GM21576 (cell line): ENCODE results near the gene TMEM176A.

Source experiments
- ATAC-seq: cut with Tn5 transposase; IDR thresholded peaks from one replicate; pipeline ENCODE4 v1.9.1; 2021; ENCODE audit warnings: mild to moderate bottlenecking, moderate library complexity; ENCODE audit not compliant: unreplicated experiment

TMEM176A gene

GRCh38 chr7:150846291-150847115 is 45.9 kb downstream of the TMEM176A start:
- ATAC-seq, result no peak

GRCh38 chr7:150847536-150847935 is 47.0 kb downstream of the TMEM176A start:
- ATAC-seq, result no peak

GRCh38 chr7:150848111-150848510 is 47.5 kb downstream of the TMEM176A start:
- no peak for ATAC-seq

DNA sequence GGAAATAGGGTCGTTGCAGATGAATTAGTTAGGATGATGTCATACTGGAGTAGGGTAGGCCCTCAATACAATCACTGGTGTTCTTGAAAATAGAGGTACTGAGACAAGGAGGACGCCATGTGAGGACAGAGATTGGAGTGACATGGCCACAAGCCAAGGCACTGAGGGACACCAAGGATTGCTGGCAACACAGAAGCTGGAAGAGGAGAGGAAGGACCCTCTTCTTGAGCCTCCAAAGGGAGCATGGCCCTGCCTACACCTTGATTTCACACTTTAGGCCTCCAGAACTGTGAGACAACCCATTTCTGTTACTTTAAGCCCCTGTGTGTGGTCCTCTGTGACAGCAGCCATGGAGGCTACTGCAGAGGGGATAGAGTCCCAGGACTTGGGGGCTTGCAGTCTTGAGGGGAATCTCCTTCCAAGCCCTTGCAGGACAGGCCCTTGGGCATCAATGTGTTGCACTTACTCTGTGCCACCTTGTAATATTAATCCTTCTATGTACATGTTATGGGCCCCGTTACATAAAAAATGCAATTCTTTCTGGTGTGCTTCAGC is 48.1 kb downstream of the TMEM176A start:
- no peak for ATAC-seq

- ATAC-seq, result no peak
Measured at GRCh38 chr7:150849204-150849775, 48.7 kb downstream of the TMEM176A start.

DNA sequence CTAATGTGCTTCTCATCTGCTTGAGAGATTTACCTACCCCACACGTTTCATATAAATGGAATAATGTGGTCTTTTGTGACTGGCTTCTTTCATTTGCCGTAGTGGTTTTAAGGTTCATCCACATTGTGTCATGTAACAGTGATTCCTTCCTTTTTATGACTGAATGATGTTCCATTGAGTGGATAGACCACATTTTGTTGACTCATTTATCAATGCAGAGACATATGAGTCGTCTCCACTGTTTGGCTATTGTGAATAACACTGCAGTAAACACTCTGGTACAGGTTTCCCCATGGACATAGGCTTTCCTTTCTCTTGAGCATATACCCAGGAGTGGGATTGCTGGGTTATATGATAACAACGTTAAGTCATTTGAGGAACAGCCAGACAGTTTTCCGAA is 49.7 kb downstream of the TMEM176A start:
- ATAC-seq, result no peak

GRCh38 chr7:150851492-150852370 is 51.2 kb downstream of the TMEM176A start:
- ATAC-seq, result no peak

DNA sequence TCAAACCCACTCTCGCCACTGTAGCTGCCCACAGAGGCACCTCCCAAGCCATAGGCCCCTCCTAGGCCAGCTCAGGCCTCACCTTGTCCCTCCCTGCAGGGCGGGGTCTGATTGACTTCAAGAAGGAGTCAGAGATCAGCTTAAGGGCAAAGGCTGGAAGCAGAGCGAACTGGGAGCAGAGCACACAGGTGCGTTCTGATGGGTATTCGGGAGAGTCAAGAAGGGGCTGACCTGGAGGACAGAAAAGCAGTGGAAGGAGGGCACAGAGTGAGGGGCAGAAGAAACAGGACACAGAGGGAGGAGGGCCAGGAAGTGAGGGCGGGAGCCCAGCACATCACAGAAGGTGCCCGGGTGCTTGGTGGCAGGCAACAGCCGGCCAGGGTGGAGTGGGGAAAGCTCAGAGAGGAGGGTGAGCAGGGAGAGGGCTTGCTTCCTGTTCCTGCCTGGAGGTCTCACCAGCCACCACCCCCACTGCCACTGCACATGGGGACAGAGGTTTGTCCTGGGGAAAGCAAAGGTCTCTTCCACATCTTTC is 51.9 kb downstream of the TMEM176A start, which contains the start of gene AOC1:
Gene AOC1, plus strand, starts transcription at position 147 of the 535 bp plus-strand sequence. CDS start 3,954 bp downstream, outside the sequence.
- no peak for ATAC-seq

DNA sequence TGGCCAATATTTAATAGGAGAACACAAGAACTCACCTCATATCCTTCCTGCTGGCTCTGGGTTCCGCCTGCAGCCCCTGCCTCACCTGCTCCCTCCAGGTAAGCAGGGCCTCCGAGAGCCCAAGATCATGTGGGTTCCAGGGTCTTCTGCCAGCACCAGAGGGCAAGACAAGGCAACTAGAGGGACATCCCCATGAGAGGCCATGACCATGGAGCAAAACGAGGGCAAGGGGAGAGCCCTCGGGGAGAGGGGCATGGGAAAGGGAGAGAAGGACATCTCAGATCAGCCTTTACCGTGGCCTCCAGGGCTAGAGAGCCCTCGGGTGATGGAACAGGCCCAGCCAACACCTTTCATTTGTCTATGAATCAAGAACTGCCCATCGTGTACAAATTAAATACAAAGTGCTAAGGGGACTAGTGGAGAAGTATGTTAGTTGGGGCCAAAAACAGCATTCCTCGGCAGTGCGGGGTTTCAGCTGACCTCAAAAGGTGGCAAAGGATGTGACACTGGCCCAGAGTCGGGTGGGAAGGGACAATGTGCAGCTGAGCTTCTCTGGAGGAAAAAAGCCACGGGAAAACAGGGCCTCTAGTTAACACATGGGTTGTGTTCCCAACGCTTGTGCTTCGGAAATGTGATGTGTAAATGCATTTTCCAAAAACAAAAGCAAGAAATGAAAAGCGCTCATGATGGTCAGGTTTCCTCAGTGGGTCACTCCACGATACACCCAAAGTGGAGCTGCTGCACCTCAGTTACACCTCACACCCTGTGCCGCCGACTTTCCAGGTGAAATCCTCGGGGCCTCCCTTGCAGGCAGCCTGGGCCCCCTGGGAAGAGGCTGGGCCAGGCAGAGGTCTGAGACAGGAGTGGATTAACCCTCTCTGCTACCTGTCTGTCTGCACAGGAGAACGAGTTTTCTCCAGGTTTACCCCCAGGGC is 53.8 kb downstream of the TMEM176A start:
- ATAC-seq, result no peak
